Occipital lobe (tissue), 2 donors: Measurements from ENCODE around the gene PRKAB2. TPM values are rescaled to one million over a fixed set of nuclear protein-coding genes. Genes with fewer than 3 reads are reported as not detected.
"Not testable (repeated sequence)": the region's sequence is repeated elsewhere in the genome, so short reads cannot be mapped to it uniquely, and the experiment has no call there.

ENCODE experiments used
- DNase-seq: peaks from one replicate; lab custom pipeline; 2025; lab: John Stamatoyannopoulos, UW
- total RNA-seq: library from RNA; depleted of rRNA; stranded (reverse); fragments of >200 nt; gene quantifications from one replicate; pipeline ENCODE4 v1.2.3, GENCODE V29; 2014

The PRKAB2 gene, protein sequence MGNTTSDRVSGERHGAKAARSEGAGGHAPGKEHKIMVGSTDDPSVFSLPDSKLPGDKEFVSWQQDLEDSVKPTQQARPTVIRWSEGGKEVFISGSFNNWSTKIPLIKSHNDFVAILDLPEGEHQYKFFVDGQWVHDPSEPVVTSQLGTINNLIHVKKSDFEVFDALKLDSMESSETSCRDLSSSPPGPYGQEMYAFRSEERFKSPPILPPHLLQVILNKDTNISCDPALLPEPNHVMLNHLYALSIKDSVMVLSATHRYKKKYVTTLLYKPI
- 33.4 TPM for total RNA-seq

DNA sequence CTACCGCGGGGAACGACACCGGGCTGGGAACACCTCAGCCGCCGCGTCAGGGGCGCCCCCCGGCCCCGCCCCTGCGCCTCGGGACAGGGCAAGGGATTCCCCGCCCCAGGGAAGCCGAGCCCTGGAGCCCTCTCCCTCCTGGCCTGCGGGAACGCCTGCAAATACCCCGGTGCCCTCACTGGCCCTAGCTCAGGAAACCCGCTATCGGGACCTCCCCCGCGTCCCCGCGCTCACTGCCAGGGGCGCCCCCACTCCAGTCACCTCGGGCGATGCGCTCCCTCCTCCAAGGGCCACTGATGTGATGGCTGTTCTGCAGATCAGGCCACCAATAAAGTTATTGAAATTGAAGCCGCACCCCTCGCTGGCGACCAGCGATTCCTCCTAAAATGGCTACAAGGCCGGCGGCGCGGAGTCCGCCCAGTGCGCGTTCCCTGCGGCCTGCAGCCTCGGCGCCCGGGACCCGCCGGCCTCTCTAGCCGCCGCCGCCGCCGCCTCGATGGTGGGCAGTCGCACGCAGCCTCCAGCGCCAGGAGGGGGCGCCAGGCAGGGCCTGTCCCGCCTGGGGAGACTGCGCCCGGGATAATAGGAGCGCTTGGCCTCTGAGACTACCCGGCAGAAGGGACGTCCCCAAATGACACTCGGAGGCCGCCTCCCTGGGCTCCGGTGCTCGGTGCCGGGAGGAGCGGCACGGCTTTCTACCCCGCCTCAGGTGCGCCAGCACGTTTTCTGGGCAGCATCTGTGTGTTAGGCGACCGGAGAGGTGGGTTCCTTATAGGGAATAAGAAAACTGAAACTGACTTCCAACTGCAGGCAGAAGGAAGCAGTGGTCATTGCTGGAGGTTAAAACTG, at the start of gene PRKAB2:
TSS of gene PRKAB2 (minus strand) at position 303 of the 849 bp plus-strand sequence. CDS start 326 bp downstream, outside the sequence.
- peak; percentile 96 for DNase-seq

GRCh38 chr1:147218606-147219005, 46.3 kb upstream of the PRKAB2 start:
- no peak for DNase-seq

DNA sequence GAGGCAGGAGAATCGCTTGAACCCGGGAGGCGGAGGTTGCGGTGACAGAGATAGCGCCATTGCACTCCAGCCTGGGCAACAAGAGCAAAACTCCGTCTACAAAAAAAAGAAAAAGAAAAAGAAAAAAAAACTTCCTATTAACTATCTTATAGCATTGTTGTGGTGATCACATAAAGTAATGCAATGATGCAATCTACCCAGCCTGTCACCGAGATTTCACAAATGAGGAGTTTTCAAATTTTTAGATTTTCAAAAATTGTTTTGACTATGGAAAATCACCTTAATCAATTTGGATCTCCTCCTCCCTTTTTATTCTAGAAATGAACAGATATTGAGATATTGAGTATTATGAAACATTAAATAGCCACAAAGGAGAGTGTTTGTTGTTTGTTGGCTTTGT, 44.9 kb upstream of the PRKAB2 start:
- DNase-seq, result no peak

- DNase-seq, result no peak
These were observed 43.9 kb upstream of the PRKAB2 start for GRCh38 chr1:147216124-147216523.

DNA sequence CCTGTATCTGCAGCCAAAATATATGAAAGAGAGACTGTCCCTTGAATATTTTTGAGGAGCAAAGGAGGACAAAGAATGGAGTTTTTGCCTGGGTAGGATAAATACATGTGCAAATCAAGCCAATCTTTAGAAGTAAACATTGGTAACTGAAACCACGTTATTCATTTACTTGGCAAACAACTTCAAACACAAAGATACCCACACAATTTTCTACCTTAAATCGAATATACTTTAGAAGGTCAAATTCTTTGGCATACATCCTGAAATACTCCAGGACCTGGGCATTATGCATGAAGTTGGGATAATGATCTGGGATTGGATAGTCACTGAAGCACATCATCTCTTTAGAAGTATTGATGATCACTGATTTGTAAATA, 43.3 kb upstream of the PRKAB2 start:
- DNase-seq, result no peak

DNA sequence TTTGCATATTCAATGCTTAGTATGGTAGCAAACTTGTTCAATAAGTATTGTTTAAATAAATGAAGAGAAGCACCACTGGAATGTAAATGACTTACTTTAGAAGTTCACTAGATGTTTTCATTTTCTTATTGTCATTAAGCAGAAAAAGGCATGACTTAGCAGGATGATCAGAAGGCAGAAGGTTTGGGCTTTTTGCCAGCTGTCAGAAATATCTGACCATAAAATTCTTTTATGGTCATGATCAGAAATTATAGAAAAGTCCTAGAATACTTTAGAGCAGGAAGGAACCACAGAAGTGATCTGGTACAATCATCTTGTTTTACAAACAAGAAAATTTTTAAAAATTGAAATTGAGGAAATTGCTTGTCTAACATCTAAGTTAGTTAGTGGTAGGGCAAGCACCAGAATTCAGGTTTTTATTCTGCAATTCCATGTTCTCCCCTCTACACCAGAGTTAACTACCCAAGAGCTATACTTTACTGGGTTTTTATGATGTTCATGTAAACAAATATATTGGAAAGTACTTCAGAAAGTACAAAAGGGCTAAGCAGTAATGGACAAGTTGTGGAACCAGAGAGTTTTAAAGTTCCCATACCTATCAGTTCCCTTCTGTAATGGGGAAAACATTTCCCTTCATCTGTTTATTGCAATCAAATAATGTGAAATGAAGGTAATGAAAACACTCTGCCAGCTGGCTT, 42.7 kb upstream of the PRKAB2 start:
- DNase-seq, result no peak

- no peak for DNase-seq
These were observed 42.1 kb upstream of the PRKAB2 start for GRCh38 chr1:147214325-147214724.

DNA sequence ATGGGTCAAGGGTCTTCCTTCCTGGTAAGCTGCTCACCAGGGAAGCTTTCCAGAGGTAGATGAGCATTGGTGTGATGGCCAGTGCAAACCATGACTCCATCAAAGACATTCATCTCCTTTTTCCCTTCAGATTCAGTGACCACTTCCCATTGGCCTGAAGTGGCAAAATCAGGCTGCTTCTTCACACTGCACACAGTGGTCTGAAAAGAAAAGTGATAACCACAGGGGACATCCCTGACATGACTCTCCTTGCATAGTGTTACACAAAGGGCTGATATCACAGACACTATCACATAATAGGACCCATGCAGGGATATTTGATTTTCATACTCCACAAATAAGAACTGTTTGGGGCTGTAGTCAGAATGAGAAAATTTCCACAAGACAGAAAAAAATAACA, 41.0 kb upstream of the PRKAB2 start:
- DNase-seq, result no peak

GRCh38 chr1:147211577-147211976, 39.3 kb upstream of the PRKAB2 start:
- DNase-seq, result no peak

- no peak for DNase-seq
These were observed 38.7 kb upstream of the PRKAB2 start for GRCh38 chr1:147210987-147211386.

DNA sequence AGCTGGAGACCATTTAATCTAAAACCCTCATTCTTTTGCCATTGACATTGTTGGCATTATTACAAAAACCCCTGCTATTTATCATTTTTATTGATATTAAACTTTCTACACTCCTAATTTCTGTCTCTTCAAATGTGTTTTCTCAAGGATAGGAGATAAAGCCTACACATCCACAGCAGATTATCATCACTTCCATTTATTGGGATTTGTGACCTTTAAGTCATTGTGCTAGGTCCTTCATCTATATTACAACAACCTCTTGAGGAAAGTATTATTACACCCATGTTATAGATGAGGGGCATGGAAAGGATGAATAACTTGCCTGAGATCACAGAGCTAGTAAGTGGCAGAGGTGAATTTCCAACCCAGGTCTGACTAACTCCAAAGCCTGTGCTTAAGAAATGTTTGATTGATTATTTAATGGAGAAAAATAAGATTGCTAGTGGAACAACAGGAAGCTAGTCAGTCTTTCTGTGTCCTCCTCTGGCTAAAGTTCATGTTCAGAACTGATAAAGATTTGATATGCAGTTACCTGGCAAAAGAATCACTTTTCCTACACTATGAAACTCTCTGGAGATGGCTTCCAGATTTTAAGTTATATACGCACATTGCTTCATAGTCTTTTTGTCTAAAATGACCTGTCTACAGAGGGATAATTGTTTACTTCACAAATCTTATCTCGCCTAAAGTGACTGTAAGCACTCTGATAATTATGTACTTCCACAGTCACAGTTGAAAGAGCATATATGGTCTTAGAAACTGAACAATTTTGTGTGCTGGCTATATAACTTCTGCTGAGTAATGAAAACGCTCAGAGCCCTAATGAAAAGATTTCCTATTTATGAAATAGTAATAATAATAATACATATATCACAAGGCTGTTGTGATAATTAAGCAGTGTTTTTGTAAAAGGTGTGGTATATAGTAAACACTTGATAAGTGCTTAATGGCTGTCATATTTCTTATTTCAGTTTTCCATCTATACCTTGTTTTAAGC, 37.9 kb upstream of the PRKAB2 start:
- no peak for DNase-seq

- no peak for DNase-seq
These were observed 36.3 kb upstream of the PRKAB2 start for GRCh38 chr1:147208619-147209018.

- no peak for DNase-seq
These were observed 34.9 kb upstream of the PRKAB2 start for GRCh38 chr1:147207192-147207591.

DNA sequence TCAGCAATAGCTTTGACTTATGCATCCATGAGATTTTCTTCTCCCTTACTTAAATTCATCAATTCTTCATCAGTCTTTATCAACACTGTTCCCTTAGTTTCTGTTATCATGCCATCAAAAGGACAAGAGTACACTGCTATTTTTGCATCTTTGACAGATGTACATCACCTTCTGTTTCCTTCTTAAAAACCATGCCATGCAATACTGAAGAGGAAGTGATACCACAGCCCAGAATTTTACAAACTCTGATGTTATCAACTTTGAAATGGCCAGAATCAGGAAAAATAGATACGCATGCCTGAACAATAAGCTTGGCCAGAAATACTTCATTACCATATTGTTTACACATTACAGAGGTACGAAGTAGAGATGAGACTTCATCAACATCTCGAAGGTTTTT, 31.8 kb upstream of the PRKAB2 start:
- no peak for DNase-seq

- no peak for DNase-seq
These were observed 30.3 kb upstream of the PRKAB2 start for GRCh38 chr1:147202576-147202975.

DNA sequence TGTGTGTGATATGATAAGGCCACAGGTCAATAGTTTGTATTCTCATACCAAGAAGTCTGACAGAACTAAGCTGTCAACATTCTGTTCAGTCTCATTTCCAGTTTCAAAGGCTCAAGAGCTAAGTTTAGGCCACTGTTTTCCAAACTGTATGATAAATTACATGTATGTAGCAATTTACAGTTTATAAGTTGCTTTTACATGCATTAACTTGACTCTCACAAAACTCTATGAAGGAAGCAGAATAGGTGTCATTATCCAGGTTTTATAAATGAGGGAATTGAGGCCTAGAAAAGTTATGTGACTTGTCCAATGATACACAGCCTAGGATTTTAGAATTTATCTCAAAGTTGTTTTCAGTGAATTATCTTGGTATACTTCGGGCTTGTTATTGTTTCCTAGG, 29.5 kb upstream of the PRKAB2 start:
- no peak for DNase-seq

DNA sequence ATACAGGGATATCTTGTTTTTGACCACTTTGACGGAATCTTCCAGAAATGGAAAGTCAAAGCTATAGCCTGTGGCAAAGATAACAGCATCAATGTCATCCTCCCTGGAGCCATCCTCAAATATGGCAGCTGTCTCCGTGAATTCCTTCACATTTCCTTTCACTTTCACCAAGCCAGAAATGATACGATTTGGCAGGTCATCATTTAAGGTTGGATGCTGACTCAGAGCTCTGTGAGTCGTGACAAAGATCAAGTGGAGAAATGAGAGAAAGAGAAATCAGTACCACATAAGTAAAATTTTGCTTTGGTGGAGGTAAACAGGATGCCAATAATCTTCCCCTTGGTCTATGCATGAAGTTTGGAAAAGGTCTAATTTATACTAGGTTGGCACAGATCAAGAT, 29.0 kb upstream of the PRKAB2 start:
- no peak for DNase-seq

GRCh38 chr1:147197324-147197723, 25.1 kb upstream of the PRKAB2 start:
- not testable (repeated sequence) for DNase-seq

DNA sequence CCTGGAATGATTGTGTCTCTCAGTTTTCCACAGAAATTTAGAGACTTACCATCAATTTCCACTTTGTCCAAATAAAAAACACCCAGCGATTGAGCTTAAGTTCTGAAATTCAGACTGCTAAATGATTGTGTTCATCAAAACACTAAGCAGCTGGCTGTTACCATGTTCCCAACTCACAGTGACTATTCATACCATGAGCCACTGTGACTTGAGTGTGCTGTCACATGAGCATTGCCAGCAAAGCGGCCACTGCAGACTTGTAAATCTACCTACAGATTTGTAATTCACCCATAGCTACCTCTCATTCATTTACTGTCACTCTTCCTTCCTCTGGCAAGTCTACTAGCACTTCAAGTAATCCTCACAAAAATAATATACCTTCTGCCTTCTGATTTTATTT, 17.2 kb upstream of the PRKAB2 start:
- DNase-seq, result no peak

- no peak for DNase-seq
These were observed 13.2 kb upstream of the PRKAB2 start for GRCh38 chr1:147185432-147185831.
